Mammary epithelial cell (primary cell): ENCODE results near the gene CHD5.

Source experiments
- EZH2 ChIP-seq: IDR thresholded peaks from 2 replicates; pipeline ENCODE4 v1.6.1; 2012; ENCODE audit warnings: low read length, inconsistent platforms, borderline replicate concordance
- TF ChIP-seq, protein P1 (sequence below), 2 donors: IDR thresholded peaks in 1 of 2; conservative IDR thresholded peaks in 1 of 2; 2 replicates each; pipeline ENCODE4 v1.5.1; 2011 to 2012; ENCODE audit warnings: inconsistent platforms in 2 of 2, low read length in 2 of 2, mild to moderate bottlenecking in 2 of 2, control low read depth in 1 of 2, low read depth in 1 of 2; ENCODE audit not compliant: insufficient read depth in 1 of 2; ENCODE audit errors: extremely low read depth in 1 of 2

DNA sequence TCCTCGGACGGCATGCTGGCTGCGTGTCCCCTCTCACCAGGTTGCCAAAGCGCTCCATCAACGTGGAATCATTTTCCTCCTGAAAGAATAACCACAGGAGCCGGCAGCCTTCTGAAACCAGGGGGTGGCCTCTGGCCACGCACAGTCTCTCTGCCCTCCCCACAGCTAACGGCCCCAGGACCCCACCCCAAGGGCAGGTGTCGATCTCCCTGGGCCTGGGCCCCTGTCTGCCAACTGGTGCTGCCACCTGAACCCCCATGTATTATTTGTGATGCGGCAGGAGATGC is 88.4 kb downstream of the CHD5 start:
- TF ChIP-seq, protein P1, sequence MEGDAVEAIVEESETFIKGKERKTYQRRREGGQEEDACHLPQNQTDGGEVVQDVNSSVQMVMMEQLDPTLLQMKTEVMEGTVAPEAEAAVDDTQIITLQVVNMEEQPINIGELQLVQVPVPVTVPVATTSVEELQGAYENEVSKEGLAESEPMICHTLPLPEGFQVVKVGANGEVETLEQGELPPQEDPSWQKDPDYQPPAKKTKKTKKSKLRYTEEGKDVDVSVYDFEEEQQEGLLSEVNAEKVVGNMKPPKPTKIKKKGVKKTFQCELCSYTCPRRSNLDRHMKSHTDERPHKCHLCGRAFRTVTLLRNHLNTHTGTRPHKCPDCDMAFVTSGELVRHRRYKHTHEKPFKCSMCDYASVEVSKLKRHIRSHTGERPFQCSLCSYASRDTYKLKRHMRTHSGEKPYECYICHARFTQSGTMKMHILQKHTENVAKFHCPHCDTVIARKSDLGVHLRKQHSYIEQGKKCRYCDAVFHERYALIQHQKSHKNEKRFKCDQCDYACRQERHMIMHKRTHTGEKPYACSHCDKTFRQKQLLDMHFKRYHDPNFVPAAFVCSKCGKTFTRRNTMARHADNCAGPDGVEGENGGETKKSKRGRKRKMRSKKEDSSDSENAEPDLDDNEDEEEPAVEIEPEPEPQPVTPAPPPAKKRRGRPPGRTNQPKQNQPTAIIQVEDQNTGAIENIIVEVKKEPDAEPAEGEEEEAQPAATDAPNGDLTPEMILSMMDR (conservative IDR thresholded peaks at IDR 0.05 in 1 of 2, IDR thresholded peaks at IDR 0.05 in 1 of 2; ENCODE audit: extremely low read depth in 1 of 2, insufficient read depth in 1 of 2, low read depth in 1 of 2, low read length in 2 of 2): no peak
- TF ChIP-seq EZH2: no peak
